ENCODE measurements around the gene SULT6B1. TPM values are rescaled to one million over a fixed set of nuclear protein-coding genes. Genes with fewer than 3 reads are reported as not detected.
"Not testable (repeated sequence)": the region's sequence is repeated elsewhere in the genome, so short reads cannot be mapped to it uniquely, and the experiment has no call there.

The SULT6B1 gene
- polyA plus RNA-seq, 1 experiment: not detected

GRCh38 chr2:37215250-37215649 is 26.8 kb upstream of the SULT6B1 start:
- Histone ChIP-seq H3K4me3 (ENCODE audit: low read depth, low read length) (no peak overlapping the region), H3K36me3 (ENCODE audit: control insufficient read depth, insufficient read depth, low read length) (peaks cover 5% of the 10 kb centered on the region), H3K27me3 (ENCODE audit: control insufficient read depth, insufficient read depth, low read length) (no peaks in the 10 kb centered on the region)
- ChIA-PET POLR2A (no interaction called here), CTCF (interaction anchor here (0.7 kb wide), 1 partner anchor 429 kb away, joined by 3 read pairs; no protein-coding TSS in a partner anchor)
- no peak for TF ChIP-seq CTCF (IDR thresholded peaks at IDR 0.05; ENCODE audit: insufficient read depth, low read depth, low read length)
- no peak for DNase-seq (ENCODE audit: low read depth)

GRCh38 chr2:37211939-37212338 is 23.5 kb upstream of the SULT6B1 start:
- Histone ChIP-seq H3K4me3 (ENCODE audit: low read depth, low read length) (no peak overlapping the region), H3K36me3 (ENCODE audit: control insufficient read depth, insufficient read depth, low read length) (peaks cover 5% of the 10 kb centered on the region), H3K27me3 (ENCODE audit: control insufficient read depth, insufficient read depth, low read length) (no peaks in the 10 kb centered on the region)
- DNase-seq (ENCODE audit: low read depth): no peak
- no peak for TF ChIP-seq CTCF (IDR thresholded peaks at IDR 0.05; ENCODE audit: insufficient read depth, low read depth, low read length)
- ChIA-PET POLR2A (no interaction called here), CTCF (interaction anchor here (0.6 to 1.7 kb wide), 2 partner anchors 9 to 36 kb away, joined by 3 to 7 read pairs; no protein-coding TSS in a partner anchor)

GRCh38 chr2:37211212-37211611 is 22.7 kb upstream of the SULT6B1 start:
- no peak for TF ChIP-seq CTCF (IDR thresholded peaks at IDR 0.05; ENCODE audit: insufficient read depth, low read depth, low read length)
- no peak for DNase-seq (ENCODE audit: low read depth)
- Histone ChIP-seq H3K36me3 (ENCODE audit: control insufficient read depth, insufficient read depth, low read length) (peaks cover 6% of the 10 kb centered on the region), H3K4me3 (ENCODE audit: low read depth, low read length) (no peak overlapping the region), H3K27me3 (ENCODE audit: control insufficient read depth, insufficient read depth, low read length) (no peaks in the 10 kb centered on the region)
- CTCF ChIA-PET: interaction anchor here (1.7 kb wide), 1 partner anchor 10 kb away, joined by 7 read pairs; no protein-coding TSS in a partner anchor
- POLR2A ChIA-PET: no interaction called here

GRCh38 chr2:37206760-37207159 is 18.3 kb upstream of the SULT6B1 start:
- H3K27me3 ChIP-seq (ENCODE audit: control insufficient read depth, insufficient read depth, low read length); H3K4me3 ChIP-seq (ENCODE audit: low read depth, low read length); H3K36me3 ChIP-seq (ENCODE audit: control insufficient read depth, insufficient read depth, low read length); POLR2A ChIA-PET; DNase-seq (ENCODE audit: low read depth); CTCF ChIA-PET: not testable (repeated sequence)

- no peak for TF ChIP-seq CTCF (IDR thresholded peaks at IDR 0.05; ENCODE audit: insufficient read depth, low read depth, low read length)
- ChIA-PET POLR2A (no interaction called here), CTCF (no interaction called here)
- H3K27me3 ChIP-seq (ENCODE audit: control insufficient read depth, insufficient read depth, low read length): no peaks in the 10 kb centered on the region
- no peak for DNase-seq (ENCODE audit: low read depth)
- no peak overlapping the region for H3K4me3 ChIP-seq (ENCODE audit: low read depth, low read length)
- peaks cover 11% of the 10 kb centered on the region for H3K36me3 ChIP-seq (ENCODE audit: control insufficient read depth, insufficient read depth, low read length)
These were observed 17.3 kb upstream of the SULT6B1 start for GRCh38 chr2:37205689-37206341.

GRCh38 chr2:37205071-37205661 is 16.7 kb upstream of the SULT6B1 start:
- peaks cover 11% of the 10 kb centered on the region for H3K36me3 ChIP-seq (ENCODE audit: control insufficient read depth, insufficient read depth, low read length)
- POLR2A ChIA-PET; H3K4me3 ChIP-seq (ENCODE audit: low read depth, low read length); H3K27me3 ChIP-seq (ENCODE audit: control insufficient read depth, insufficient read depth, low read length); DNase-seq (ENCODE audit: low read depth): not testable (repeated sequence)
- CTCF ChIA-PET: interaction anchor here (0.5 kb wide), 1 partner anchor 672 kb away, joined by 4 read pairs; no protein-coding TSS in a partner anchor
